Measurements from ENCODE around the gene C1QC.

Gene C1QC

DNA sequence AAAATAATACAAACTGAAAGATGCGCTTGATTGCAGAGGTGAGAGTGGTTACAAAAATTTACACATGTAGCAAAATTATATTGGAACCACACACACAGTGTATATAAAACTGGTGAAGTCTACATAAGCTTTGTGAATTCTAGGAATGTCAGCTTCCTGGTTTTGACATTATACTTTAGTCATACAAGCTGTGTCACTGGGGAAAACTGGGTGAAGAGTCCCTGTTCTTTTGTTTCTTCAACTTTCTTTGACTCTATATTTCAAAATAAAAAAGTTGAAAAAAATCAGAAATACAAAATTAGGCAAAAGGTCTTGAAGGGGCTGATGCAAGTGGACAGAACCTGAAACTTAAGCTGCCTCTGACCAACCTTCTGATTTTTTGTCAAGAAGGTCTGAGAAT is 3.0 kb downstream of the C1QC start:
- no peaks in the 10 kb centered on the region for H3K9me3 ChIP-seq (ENCODE audit: low read depth, low read length)
- TF ChIP-seq FOXP2 (optimal IDR thresholded peaks at IDR 0.05; ENCODE audit: control extremely low read depth, extremely low read length, insufficient read depth) (no peak), EZH2 (IDR thresholded peaks at IDR 0.05) (no peak), POLR2AphosphoS5 (IDR thresholded peaks at IDR 0.05; ENCODE audit: borderline replicate concordance, low read depth, low read length) (no peak)
- H3K9ac ChIP-seq (ENCODE audit: insufficient read length): no peak overlapping the region
- no peak overlapping the region for H3K27ac ChIP-seq
- DNase-seq (ENCODE audit: low read depth, low spot score): no peak
- H3K4me3 ChIP-seq: no peak overlapping the region
- H3K36me3 ChIP-seq (ENCODE audit: insufficient read depth, low read length): no peaks in the 10 kb centered on the region

DNA sequence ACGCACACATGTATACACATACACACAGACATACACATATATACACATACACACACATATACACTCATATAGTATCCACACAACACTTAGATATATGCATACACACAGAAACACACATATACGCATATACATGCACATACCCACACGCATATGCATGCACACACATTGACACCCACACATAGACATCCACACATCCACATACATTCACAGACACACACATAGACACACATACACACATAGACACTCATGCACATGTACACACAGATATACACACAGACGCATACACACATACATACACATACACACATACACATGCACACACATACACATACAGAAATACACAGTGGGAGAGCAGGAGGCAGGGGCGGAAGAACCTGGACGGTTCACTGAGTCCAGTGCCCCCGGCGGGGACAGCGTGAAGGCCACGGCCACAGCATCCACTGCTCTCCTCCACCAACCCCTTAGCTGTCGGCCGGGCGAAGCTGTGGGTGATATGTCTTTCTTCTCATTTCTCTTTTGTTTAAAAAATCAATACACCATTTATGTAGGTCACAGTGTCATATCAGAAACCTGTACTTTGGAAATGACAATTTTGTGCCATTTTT is 6.8 kb downstream of the C1QC start:
- no peak overlapping the region for H3K27ac ChIP-seq
- no peak for DNase-seq (ENCODE audit: low read depth, low spot score)
- H3K9ac ChIP-seq (ENCODE audit: insufficient read length): no peak overlapping the region
- no peak overlapping the region for H3K4me3 ChIP-seq
- TF ChIP-seq POLR2AphosphoS5 (IDR thresholded peaks at IDR 0.05; ENCODE audit: borderline replicate concordance, low read depth, low read length): no peak
- no peak for TF ChIP-seq FOXP2 (optimal IDR thresholded peaks at IDR 0.05; ENCODE audit: control extremely low read depth, extremely low read length, insufficient read depth)
- TF ChIP-seq EZH2 (IDR thresholded peaks at IDR 0.05): no peak
- H3K36me3 ChIP-seq (ENCODE audit: insufficient read depth, low read length): no peaks in the 10 kb centered on the region
- no peaks in the 10 kb centered on the region for H3K9me3 ChIP-seq (ENCODE audit: low read depth, low read length)

DNA sequence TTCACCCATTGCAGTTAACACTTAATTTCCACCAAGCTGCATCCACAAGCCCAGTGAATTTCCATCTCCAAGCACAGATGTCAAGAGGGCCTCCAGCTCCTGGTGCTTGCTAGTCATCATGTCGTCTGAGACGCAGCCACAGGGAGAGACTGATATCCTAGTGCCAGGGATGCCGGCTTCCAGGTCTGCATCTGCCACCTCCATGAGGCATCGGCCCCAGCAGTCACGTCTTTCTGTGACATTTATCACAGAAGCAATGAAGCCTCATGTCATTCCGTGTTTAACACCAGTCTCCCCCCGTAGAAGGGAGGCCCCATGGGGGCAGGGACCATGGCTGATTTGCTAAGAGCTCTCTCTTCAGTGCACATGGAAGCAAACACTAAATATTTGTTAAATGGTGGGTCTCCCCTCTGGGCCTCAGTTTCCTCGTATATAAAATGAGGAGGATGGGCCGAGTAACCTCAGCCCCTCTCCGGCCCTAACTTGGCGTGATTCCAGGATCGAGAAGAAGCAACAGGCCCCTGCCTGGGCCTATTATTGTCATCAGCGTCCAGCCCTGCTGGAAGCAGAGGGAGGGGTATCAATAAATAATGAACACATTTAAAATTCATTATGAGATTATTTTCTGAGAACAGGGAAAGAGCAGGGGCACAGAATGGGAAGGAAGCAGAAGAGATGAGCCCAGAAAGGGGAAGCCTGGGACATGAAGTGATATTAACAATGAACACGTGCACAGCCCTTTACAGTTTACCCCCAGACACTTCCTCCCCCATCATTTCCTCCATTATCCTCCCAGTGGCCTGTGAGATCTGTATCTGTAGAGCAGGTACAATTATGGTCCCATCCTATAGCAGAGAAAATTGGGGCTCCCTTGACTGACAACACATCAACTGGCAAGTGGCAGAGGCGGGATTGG is 8.8 kb downstream of the C1QC start:
- no peak overlapping the region for H3K9ac ChIP-seq (ENCODE audit: insufficient read length)
- H3K27ac ChIP-seq: no peak overlapping the region
- no peaks in the 10 kb centered on the region for H3K9me3 ChIP-seq (ENCODE audit: low read depth, low read length)
- no peaks in the 10 kb centered on the region for H3K36me3 ChIP-seq (ENCODE audit: insufficient read depth, low read length)
- no peak overlapping the region for H3K4me3 ChIP-seq
- no peak for DNase-seq (ENCODE audit: low read depth, low spot score)
- TF ChIP-seq EZH2 (IDR thresholded peaks at IDR 0.05): no peak
- TF ChIP-seq POLR2AphosphoS5 (IDR thresholded peaks at IDR 0.05; ENCODE audit: borderline replicate concordance, low read depth, low read length): no peak
- TF ChIP-seq FOXP2 (optimal IDR thresholded peaks at IDR 0.05; ENCODE audit: control extremely low read depth, extremely low read length, insufficient read depth): no peak

DNA sequence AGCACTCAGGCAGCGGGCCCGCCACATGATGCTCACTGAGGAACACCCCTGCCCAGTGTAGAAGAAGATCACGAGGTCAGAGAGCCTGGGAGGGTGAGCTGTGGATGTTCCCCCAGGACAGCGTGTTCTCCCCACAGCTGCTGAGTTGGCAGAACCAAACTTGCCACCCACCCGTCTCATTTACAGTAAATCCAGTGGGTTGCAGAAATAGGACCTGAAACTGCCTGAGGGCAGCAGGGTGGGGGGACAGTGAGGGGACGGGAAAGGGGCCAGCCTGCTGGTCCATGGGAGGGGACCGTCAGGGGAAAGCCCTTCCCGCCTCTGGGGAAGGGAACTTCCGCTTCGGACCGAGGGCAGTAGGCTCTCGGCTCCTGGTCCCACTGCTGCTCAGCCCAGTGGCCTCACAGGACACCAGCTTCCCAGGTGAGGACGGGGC is 9.5 kb downstream of the C1QC start, which contains the start of gene C1QB:
Gene C1QB (plus strand): TSS at position 356 of the 436 bp plus-strand sequence. CDS start 6,227 bp downstream, outside the sequence.
- no peak within 1 kb of the TSS for H3K9ac ChIP-seq (ENCODE audit: insufficient read length)

DNA sequence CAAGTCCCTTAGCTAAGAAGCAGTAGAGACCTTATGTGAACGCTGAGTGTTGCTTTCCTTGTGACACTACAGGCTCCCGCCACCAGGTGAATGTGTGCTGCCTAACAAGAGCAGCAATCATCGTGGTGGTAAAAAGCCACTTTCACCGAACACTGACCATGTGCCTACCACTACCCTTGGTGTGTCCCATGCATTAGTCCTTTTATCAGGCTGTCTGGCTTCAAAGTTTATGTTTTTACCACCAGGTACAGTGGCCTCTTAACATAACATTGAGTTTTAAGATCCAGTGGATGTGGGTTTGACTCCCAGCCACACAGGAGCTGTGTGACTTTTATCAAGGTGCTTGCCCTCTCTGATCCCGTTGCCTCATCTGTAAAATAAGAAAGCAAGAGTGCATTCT is 11.3 kb downstream of the C1QC start:
- Histone ChIP-seq H3K9ac (ENCODE audit: insufficient read length) (no peak overlapping the region), H3K27ac (no peak overlapping the region), H3K9me3 (ENCODE audit: low read depth, low read length) (no peaks in the 10 kb centered on the region), H3K36me3 (ENCODE audit: insufficient read depth, low read length) (no peaks in the 10 kb centered on the region), H3K4me3 (no peak overlapping the region)
- TF ChIP-seq FOXP2 (optimal IDR thresholded peaks at IDR 0.05; ENCODE audit: control extremely low read depth, extremely low read length, insufficient read depth): no peak
- TF ChIP-seq POLR2AphosphoS5 (IDR thresholded peaks at IDR 0.05; ENCODE audit: borderline replicate concordance, low read depth, low read length): no peak
- no peak for TF ChIP-seq EZH2 (IDR thresholded peaks at IDR 0.05)
- no peak for DNase-seq (ENCODE audit: low read depth, low spot score)

More for the DNA sequence above, 9.5 kb downstream of the C1QC start, which contains the start of gene C1QB:
- no peak for TF ChIP-seq EZH2 (IDR thresholded peaks at IDR 0.05)
- no peak for TF ChIP-seq FOXP2 (optimal IDR thresholded peaks at IDR 0.05; ENCODE audit: control extremely low read depth, extremely low read length, insufficient read depth)
- no peak for TF ChIP-seq POLR2AphosphoS5 (IDR thresholded peaks at IDR 0.05; ENCODE audit: borderline replicate concordance, low read depth, low read length)
- Histone ChIP-seq H3K36me3 (ENCODE audit: insufficient read depth, low read length) (no peaks in the 10 kb centered on the region), H3K9me3 (ENCODE audit: low read depth, low read length) (no peaks in the 10 kb centered on the region), H3K27ac (no peak within 1 kb of the TSS), H3K4me3 (no peak within 1 kb of the TSS)
- no peak for DNase-seq (ENCODE audit: low read depth, low spot score)

DNA sequence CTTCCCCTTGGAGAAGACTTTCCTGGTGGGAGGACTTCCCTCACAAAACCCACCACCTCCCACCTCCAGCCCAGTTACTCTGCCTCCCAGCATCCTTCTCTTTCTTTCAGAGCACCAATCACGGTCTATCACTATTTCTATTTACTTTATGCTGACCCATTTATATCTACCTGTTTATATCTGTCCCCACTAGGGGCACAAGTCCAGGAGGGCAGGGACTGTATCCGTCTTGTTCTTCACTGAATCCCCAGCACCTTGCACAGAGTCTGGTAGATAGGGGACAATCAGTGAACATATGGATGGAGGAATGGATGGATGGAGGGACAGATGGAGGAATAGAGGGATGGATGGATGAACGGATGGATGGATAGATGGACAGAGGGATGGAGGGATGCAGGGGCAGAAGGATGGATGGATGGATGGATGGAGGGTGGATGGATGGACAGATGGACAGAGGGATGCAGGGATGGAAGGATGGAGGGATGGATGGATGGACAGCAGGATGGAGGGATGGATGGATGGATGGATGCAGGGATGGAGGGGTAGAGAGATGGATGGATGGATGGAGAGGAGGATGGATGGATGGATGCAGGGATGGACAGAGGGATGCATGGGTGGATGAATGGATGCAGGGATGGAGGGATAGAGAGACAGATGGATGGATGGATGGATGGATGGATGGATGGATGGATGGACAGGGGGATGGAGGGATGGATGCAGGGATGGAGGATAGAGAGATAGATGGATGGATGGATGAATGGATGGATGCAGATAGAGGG is 15.1 kb downstream of the C1QC start:
- Histone ChIP-seq H3K4me3 (no peak overlapping the region), H3K9me3 (ENCODE audit: low read depth, low read length) (no peaks in the 10 kb centered on the region), H3K27ac (no peak overlapping the region), H3K9ac (ENCODE audit: insufficient read length) (no peak overlapping the region), H3K36me3 (ENCODE audit: insufficient read depth, low read length) (no peaks in the 10 kb centered on the region)
- TF ChIP-seq FOXP2 (optimal IDR thresholded peaks at IDR 0.05; ENCODE audit: control extremely low read depth, extremely low read length, insufficient read depth) (no peak), EZH2 (IDR thresholded peaks at IDR 0.05) (no peak), POLR2AphosphoS5 (IDR thresholded peaks at IDR 0.05; ENCODE audit: borderline replicate concordance, low read depth, low read length) (no peak)
- no peak for DNase-seq (ENCODE audit: low read depth, low spot score)

DNA sequence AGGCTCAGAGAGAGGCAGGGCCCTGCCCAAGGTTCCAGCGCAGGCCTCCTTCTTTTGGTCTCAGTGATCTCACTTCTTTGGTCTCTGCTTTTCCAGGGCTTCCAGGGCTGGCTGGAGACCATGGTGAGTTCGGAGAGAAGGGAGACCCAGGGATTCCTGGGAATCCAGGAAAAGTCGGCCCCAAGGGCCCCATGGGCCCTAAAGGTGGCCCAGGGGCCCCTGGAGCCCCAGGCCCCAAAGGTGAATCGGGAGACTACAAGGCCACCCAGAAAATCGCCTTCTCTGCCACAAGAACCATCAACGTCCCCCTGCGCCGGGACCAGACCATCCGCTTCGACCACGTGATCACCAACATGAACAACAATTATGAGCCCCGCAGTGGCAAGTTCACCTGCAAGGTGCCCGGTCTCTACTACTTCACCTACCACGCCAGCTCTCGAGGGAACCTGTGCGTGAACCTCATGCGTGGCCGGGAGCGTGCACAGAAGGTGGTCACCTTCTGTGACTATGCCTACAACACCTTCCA is 17.3 kb downstream of the C1QC start:
- Histone ChIP-seq H3K36me3 (ENCODE audit: insufficient read depth, low read length) (no peaks in the 10 kb centered on the region), H3K27ac (no peak overlapping the region), H3K9me3 (ENCODE audit: low read depth, low read length) (no peaks in the 10 kb centered on the region), H3K9ac (ENCODE audit: insufficient read length) (no peak overlapping the region), H3K4me3 (no peak overlapping the region)
- no peak for DNase-seq (ENCODE audit: low read depth, low spot score)
- TF ChIP-seq FOXP2 (optimal IDR thresholded peaks at IDR 0.05; ENCODE audit: control extremely low read depth, extremely low read length, insufficient read depth): no peak
- no peak for TF ChIP-seq EZH2 (IDR thresholded peaks at IDR 0.05)
- no peak for TF ChIP-seq POLR2AphosphoS5 (IDR thresholded peaks at IDR 0.05; ENCODE audit: borderline replicate concordance, low read depth, low read length)

Measured in SK-N-MC (cell line).